8988T (cell line): Measurements from ENCODE around the gene MAP3K4.

Experiments used
- DNase-seq: peaks from one replicate; pipeline ENCODE4 v3.0.0; 2011

The MAP3K4 gene

GRCh38 chr6:161003336-161003735 is 11.8 kb downstream of the MAP3K4 start:
- DNase-seq: no peak

DNA sequence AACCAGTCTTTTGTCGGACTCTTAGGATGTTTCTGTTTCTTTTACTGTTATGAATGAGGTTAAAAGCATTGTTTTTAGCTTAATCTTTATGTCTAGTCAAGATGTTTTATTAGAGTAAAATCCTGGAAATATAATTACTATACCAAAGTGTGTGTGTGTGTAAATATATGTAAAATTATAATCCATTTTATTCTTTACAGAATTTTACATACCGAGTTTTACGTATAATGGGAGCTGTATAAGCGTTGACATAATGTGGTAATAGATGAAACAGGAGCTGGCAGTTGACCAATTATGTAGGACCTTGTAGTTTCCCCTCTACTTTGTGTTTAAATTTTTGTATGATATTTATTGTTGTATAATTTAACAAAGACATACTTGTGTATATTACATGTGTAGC is 16.7 kb downstream of the MAP3K4 start:
- DNase-seq: no peak

DNA sequence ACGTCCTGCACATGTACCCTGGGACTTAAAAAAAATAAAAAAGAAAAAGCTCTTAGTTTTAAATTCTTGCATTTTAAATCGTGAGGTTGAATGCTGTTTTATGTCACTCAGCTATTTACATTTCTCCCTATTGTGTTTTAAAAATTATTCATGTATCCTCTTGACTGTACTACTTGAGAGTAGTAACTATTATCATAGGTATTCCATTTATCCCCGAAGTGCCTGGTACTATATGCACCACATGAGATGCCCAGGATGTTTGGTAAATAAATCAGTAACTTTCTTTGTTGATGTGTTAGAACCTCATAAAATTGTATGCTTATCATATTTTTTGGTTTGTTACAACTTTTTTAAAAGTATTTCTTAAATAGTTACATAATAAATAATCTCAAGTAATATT is 18.4 kb downstream of the MAP3K4 start:
- DNase-seq: no peak

- no peak for DNase-seq
Observed at GRCh38 chr6:161010418-161010817, 18.8 kb downstream of the MAP3K4 start.

DNA sequence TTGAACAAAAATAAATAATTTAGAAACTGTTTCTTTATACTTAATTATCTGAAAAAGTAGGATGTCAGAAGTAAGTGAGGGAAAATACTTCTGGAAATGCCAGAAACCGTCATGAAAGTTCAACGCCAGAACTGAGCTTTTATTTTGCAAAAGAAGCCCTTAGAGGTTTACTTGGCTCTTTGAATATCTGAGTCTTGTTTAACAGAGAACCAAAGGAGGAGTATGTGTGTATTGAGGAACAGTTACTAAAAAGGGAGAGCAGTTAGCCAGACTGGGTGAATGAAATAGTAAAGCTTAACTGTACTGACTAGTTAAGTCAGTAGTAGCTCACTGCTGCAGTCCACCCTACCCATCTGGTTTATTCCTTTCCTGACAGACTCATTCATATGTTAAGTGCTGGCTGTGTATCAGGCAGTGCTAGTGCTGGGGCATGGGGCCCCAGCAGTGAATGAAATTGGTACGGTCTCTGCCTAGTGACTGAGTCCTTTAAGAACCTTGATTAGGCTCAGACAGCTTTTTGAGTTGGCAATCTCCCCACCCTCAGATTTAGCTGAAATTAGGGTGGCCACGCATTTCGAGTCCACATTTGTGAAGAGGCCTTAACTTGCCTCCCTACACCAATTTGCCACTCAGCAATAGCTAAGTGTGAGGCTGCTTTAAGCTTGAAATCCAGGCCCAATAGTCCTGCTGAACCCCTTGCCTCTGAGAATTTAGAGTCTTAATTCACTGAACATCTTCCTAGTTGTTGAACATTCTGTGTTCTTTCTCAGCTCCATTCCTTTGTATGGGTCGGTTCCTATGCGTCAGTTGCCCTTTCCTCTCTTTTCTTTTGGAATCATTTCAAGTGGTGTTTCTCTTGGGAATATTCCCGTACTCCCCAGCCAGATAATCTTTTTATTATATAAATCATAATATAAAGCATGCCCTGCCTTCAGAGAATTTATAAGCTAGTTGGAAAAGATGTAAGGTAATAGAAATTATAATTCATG is 20.2 kb downstream of the MAP3K4 start:
- DNase-seq: no peak

- DNase-seq: no peak
Observed at GRCh38 chr6:161013695-161014094, 22.1 kb downstream of the MAP3K4 start.

GRCh38 chr6:161017766-161018564 is 26.4 kb downstream of the MAP3K4 start:
- no peak for DNase-seq

GRCh38 chr6:161019324-161019839 is 27.8 kb downstream of the MAP3K4 start:
- DNase-seq: no peak

DNA sequence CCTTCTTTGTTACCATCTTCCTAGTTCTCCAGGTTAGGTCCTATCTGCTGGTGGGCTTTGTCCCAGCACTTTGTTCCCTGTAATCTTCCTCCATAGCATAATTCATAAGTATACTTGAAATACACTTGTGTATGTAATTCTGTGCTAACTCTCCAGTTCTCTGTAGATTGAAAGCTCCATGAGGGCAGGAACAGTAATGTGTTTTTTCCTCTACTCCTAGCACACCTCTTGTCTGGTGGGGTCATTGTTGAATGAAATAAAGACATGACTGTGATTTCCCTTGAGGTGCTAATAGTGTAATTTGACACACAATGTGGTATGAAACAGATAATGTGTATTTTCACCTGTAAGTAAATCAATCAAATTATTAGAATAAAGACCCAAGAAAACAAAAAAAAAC is 30.0 kb downstream of the MAP3K4 start:
- DNase-seq: no peak

DNA sequence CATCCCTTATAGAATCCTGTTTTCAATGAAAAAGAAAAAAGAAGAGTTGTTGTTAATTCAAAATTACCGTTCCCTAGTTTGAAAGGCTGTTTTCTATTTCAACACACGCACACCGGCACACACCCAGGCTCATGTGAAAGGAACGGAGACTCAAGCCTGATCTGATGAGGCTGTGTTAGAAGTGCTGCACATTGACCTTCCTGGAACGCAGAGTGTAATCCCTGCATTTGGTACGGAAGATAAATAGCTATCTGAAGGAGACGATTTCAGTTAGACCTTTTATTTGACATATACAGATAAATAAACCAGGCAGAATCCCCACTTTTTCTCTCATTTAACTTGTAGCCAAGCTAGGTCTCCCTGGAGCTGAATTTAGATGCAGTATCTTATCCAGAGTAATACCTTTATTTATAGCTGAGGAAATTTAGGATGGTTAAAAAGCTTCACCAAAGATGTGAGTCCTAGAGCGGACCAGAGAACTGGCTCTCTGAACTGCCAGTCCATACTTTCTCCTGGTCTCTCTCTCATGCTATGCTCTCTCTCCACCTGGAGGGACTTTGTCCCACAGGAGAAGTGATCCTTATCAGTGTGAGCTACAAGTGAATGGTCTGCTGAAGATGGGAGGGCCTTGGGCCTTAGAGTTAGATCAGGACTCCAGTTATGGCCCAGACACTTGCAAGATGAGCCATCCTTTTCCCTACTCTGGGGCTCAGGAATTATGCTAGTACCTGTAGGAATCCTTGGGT is 30.6 kb downstream of the MAP3K4 start:
- DNase-seq: no peak

DNA sequence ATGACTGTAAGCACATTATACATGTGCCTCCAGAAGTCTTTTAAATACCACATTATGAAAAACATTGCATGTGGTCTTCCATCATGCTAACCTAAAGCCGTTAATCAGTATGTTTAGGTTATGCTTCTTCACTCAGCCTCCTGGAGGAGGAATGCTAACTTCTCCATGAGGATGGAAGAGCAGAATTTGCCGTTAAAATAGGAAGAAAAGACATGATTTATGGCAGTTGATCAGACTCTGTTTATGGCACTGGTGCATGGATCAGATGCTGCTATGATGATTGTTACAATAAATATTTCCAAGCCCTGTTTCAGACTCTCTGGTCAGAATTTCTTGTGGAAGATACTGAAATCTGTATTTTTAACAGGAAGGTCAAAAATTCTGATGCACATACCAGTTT is 31.7 kb downstream of the MAP3K4 start:
- DNase-seq: no peak

DNA sequence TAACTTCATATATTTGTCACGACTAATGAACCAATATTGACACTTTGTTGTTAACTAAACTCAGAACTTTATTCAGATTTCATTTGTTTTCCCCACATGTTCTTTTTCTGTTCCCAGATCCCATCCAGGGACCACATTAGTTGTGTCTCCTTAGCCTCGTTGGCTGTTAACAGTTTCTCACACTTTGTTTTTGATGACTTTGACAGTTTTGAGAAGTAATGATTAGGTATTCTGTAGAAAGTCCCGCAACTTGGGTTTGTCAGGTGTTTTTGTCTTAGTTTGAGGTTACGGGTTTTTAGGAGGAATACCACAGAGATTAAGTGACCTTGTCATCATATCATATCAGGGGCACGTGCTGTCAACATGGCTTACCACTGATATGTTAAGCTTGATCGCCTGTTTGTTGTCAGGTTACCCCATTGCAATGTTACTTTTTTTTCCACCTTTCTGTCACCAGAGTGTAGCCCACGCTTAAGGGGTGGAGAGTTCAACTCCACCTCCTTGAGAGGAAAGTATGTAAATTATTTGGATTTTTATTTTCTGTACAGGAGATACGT is 32.9 kb downstream of the MAP3K4 start:
- no peak for DNase-seq

DNA sequence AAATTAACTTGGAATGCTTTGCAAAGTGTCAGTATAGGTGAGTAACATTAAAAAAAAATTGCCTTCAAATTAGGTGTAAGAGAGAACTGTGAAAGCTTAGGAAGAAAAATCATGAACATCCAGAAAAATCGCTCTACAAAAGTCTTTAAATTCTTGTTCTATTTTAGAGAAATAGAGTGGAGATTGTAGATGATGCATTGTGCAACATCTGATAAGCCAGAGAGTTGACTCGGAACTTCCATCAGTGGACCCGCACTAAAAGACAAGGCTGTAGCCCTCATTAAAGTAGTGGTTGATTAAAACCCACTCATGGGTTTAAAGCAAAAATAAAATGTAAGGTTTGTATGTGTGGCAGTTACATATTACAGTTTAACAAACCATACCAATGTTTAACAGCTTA is 35.8 kb downstream of the MAP3K4 start:
- no peak for DNase-seq

GRCh38 chr6:161029195-161029809 is 37.7 kb downstream of the MAP3K4 start:
- no peak for DNase-seq

GRCh38 chr6:161031721-161032495 is 40.3 kb downstream of the MAP3K4 start:
- no peak for DNase-seq

DNA sequence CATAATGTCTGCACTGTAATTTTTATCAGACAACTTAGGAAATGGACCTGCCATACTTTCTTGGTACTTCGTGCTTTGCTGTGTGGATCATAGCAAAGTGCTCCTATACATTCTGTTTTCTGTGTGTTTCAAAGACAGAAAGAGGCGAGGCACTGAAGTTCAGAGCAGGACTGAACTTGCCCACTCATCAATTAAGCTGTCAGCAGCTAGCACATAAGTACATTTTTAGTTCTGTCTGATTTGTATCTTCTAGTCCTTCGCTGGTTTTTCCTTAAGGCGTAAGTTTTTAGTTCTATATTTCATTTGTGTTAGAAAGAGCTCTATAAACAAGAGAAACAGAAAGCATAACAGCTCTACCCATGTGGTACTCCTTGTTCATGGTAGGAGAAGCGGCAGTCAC is 42.1 kb downstream of the MAP3K4 start:
- DNase-seq: no peak

- no peak for DNase-seq
Observed at GRCh38 chr6:161035182-161035980, 43.8 kb downstream of the MAP3K4 start.

GRCh38 chr6:161035981-161036263 is 44.4 kb downstream of the MAP3K4 start:
- no peak for DNase-seq

DNA sequence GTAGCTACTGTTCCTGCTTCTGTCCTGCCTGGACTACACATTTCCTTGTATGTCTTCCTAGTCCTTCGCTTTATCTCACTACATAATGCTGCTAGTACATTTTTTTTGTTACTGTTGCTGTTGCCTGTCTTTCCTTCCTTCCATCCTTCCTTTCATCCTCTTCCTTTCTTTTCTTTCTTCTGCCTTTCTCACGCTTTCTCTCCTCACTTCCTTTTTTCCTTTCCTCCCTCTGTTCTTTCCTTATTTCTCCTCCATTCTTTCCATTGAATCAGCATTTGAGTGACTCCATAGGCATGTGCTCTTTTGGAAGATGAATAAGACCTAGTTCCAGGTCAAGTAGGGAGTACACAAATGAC is 46.3 kb downstream of the MAP3K4 start:
- DNase-seq: no peak

GRCh38 chr6:161038229-161039031 is 46.9 kb downstream of the MAP3K4 start:
- DNase-seq: no peak
